Panc1 (cell line): ENCODE data around the gene FPGT. TPM values are rescaled to one million over a fixed set of nuclear protein-coding genes. Genes with fewer than 3 reads are reported as not detected.

Source experiments
- ATAC-seq: fragments of 200-7000 bp; cut with Tn5 transposase; 2 replicates; pipeline ENCODE4 v1.9.1; 2020; ENCODE audit warnings: mild to moderate bottlenecking, moderate library complexity
- BruUV-seq: library from RNA; stranded (reverse); fragments of 400-500 nt; replicated peaks from 2 replicates; lab custom pipeline; 2021; lab: Mats Ljungman, UMichigan
- CTCF ChIA-PET: fragments of 300-600 bp; sonication (Branson Sonifier 250); formaldehyde crosslinking; loops from one replicate; lab custom pipeline; 2022; ENCODE audit warnings: antibody characterized with exemption; lab: Charles Lee
- POLR2A ChIA-PET: fragments of 300-600 bp; sonication (Branson Sonifier 250); formaldehyde crosslinking; loops from one replicate; lab custom pipeline; 2022; ENCODE audit warnings: antibody characterized with exemption; lab: Charles Lee
- DNase-seq: peaks from one replicate; pipeline ENCODE4 v3.0.0-alpha.2; 2010; ENCODE audit warnings: low read depth, low spot score
- H3K27ac ChIP-seq: 2 replicates; pipeline ENCODE4 v1.5.1; 2011; ENCODE audit warnings: mild to moderate bottlenecking, low read length, inconsistent platforms
- H3K27me3 ChIP-seq: fragments of 200-500 bp; sonication (Bioruptor generic); 2 replicates; pipeline ENCODE4 v1.6.0; 2014; ENCODE audit warnings: low read length, inconsistent platforms; ENCODE audit not compliant: control insufficient read depth, insufficient read depth
- H3K36me3 ChIP-seq: fragments of 200-500 bp; sonication (Bioruptor generic); 2 replicates; pipeline ENCODE4 v1.5.1; 2014; ENCODE audit warnings: inconsistent platforms, mild to moderate bottlenecking, low read length, moderate library complexity; ENCODE audit not compliant: control insufficient read depth, insufficient read depth
- H3K4me1 ChIP-seq: 2 replicates; pipeline ENCODE4 v1.5.1; 2011; ENCODE audit warnings: inconsistent platforms, mild to moderate bottlenecking, low read length, moderate library complexity; ENCODE audit not compliant: control insufficient read depth, insufficient read depth
- H3K4me3 ChIP-seq, 2 experiments: 2 replicates each; pipeline ENCODE4 v1.5.1; 2011 to 2012; ENCODE audit warnings: low read depth in 2 of 2, low read length in 2 of 2, mild to moderate bottlenecking in 2 of 2, inconsistent platforms in 1 of 2, moderate library complexity in 1 of 2
- H3K9me3 ChIP-seq: fragments of 200-500 bp; sonication (Bioruptor generic); 2 replicates; pipeline ENCODE4 v1.5.1; 2014; ENCODE audit warnings: low read depth, mild to moderate bottlenecking, inconsistent platforms, low read length, moderate library complexity; ENCODE audit not compliant: control insufficient read depth, insufficient read depth
- CTCF ChIP-seq: fragments of 450-650 bp; IDR thresholded peaks from 2 replicates; pipeline ENCODE4 v1.5.1; 2017; ENCODE audit warnings: mild to moderate bottlenecking
- POLR2AphosphoS5 ChIP-seq: IDR thresholded peaks from 2 replicates; pipeline ENCODE4 v1.6.1; 2012; ENCODE audit warnings: mild to moderate bottlenecking, low read depth, low read length, moderate library complexity
- REST ChIP-seq, 2 experiments: IDR thresholded peaks; 2 replicates each; pipeline ENCODE4 v1.6.1; 2011 to 2012; ENCODE audit warnings: low read depth in 2 of 2, control low read depth in 1 of 2, low read length in 1 of 2, mild to moderate bottlenecking in 1 of 2, moderate library complexity in 1 of 2; ENCODE audit not compliant: insufficient read depth in 1 of 2
- SIN3A ChIP-seq: IDR thresholded peaks from 2 replicates; pipeline ENCODE4 v1.6.1; 2012; ENCODE audit warnings: low read depth, mild to moderate bottlenecking, low read length, moderate library complexity, borderline replicate concordance; ENCODE audit not compliant: insufficient read depth
- TCF7L2 ChIP-seq: IDR thresholded peaks from 2 replicates; pipeline ENCODE4 v1.6.1; 2011; ENCODE audit warnings: mild to moderate bottlenecking, low read depth, low read length, inconsistent platforms
- in situ Hi-C: cut with HindIII; loops from 2 replicates; pipeline ENCODE4 v1.10.0; 2016; ENCODE audit warnings: low sequenced_read_pairs, low pct_unique_long_range_greater_than_20kb
- intact Hi-C: fragments of 100-400 bp; cut with micrococcal nuclease; formaldehyde crosslinking; loops from one replicate; pipeline ENCODE4 v1.10.0; 2022; ENCODE audit not compliant: unreplicated experiment
- total RNA-seq: library from RNA; stranded (reverse); gene quantifications from one replicate; pipeline ENCODE4 v1.2.1, GENCODE V29; 2021; ENCODE audit not compliant: unreplicated experiment

The FPGT gene
- total RNA-seq, 1 experiment from 2014 or later = 12.9 TPM

GRCh38 chr1:74199504-74199903 is 1.5 kb downstream of the FPGT start:
- TF ChIP-seq TCF7L2 (no peak), SIN3A (no peak), CTCF (no peak), POLR2AphosphoS5 (no peak), REST (IDR thresholded peaks at IDR 0.05; ENCODE audit: insufficient read depth in 1 of 2, low read depth in 2 of 2, low read length in 1 of 2) (no peak)
- in situ Hi-C loops (no loop called here), intact Hi-C loops (no loop called here)
- peaks cover 3% of the 10 kb centered on the region; the same call in 1 of the 2 replicates for H3K4me1 ChIP-seq
- no peak for DNase-seq
- no peak overlapping the region for H3K27ac ChIP-seq
- no peak for ATAC-seq
- H3K27me3 ChIP-seq = no peaks in the 10 kb centered on the region
- ChIA-PET POLR2A (no interaction called here), CTCF (no interaction called here)
- H3K9me3 ChIP-seq = no peaks in the 10 kb centered on the region
- H3K36me3 ChIP-seq = no peaks in the 10 kb centered on the region; the same call in 1 of the 2 replicates
- H3K4me3 ChIP-seq = no peak overlapping the region
- BruUV-seq = no TSS peak

GRCh38 chr1:74205266-74205665 is 7.2 kb downstream of the FPGT start:
- H3K4me1 ChIP-seq = no peaks in the 10 kb centered on the region
- no peaks in the 10 kb centered on the region for H3K36me3 ChIP-seq
- CTCF ChIA-PET = no interaction called here
- TF ChIP-seq SIN3A (no peak), TCF7L2 (no peak), POLR2AphosphoS5 (no peak), REST (IDR thresholded peaks at IDR 0.05; ENCODE audit: insufficient read depth in 1 of 2, low read depth in 2 of 2, low read length in 1 of 2) (no peak), CTCF (no peak)
- intact Hi-C loops (loop anchor here (10.0 kb wide), 1 partner anchor 490 kb away; no protein-coding TSS in a partner anchor), in situ Hi-C loops (no loop called here)
- H3K27me3 ChIP-seq = no peaks in the 10 kb centered on the region
- no peaks in the 10 kb centered on the region for H3K9me3 ChIP-seq
- ATAC-seq (no peak), DNase-seq (no peak)
- POLR2A ChIA-PET = no interaction called here
- H3K4me3 ChIP-seq = no peak overlapping the region
- BruUV-seq = no TSS peak
- no peak overlapping the region for H3K27ac ChIP-seq
